Measurements from ENCODE around the gene C20orf204. TPM values are rescaled to one million over a fixed set of nuclear protein-coding genes. Genes with fewer than 3 reads are reported as not detected.

C20orf204 gene
- total RNA-seq, 2 experiments from 2014 or later = 6.1 to 6.4 TPM

- peaks cover 67% of the 10 kb centered on the region for H3K4me1 ChIP-seq (ENCODE audit: insufficient read depth, low read length)
- H3K27me3 Mint-ChIP-seq = no peaks in the 10 kb centered on the region
- DNase-seq (no peak), ATAC-seq (ENCODE audit: poor library complexity) (no peak)
- CTCF ChIA-PET = no interaction called here
- H3K27ac ChIP-seq (ENCODE audit: low read depth in 1 of 2, low read length in 2 of 2) = no peak overlapping the region
- no peaks in the 10 kb centered on the region for H3K9me3 Mint-ChIP-seq
- TF ChIP-seq, protein P1, sequence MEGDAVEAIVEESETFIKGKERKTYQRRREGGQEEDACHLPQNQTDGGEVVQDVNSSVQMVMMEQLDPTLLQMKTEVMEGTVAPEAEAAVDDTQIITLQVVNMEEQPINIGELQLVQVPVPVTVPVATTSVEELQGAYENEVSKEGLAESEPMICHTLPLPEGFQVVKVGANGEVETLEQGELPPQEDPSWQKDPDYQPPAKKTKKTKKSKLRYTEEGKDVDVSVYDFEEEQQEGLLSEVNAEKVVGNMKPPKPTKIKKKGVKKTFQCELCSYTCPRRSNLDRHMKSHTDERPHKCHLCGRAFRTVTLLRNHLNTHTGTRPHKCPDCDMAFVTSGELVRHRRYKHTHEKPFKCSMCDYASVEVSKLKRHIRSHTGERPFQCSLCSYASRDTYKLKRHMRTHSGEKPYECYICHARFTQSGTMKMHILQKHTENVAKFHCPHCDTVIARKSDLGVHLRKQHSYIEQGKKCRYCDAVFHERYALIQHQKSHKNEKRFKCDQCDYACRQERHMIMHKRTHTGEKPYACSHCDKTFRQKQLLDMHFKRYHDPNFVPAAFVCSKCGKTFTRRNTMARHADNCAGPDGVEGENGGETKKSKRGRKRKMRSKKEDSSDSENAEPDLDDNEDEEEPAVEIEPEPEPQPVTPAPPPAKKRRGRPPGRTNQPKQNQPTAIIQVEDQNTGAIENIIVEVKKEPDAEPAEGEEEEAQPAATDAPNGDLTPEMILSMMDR (IDR thresholded peaks at IDR 0.05) = no peak
- H3K36me3 Mint-ChIP-seq (ENCODE audit: low read depth) = no peaks in the 10 kb centered on the region
- peak overlapping the region; percentile 48 for H3K27ac Mint-ChIP-seq
- peak overlapping the region; percentile 85 for H3K4me3 Mint-ChIP-seq
- intact Hi-C loops (cut with DNase I, micrococcal nuclease) = loop anchor here in 1 of 2 experiments (5.0 to 10.0 kb wide), 2 partner anchors 357 to 409 kb away; partner anchors contain the start of genes ARFRP1, RTEL1, STMN3 and ZGPAT
- POLR2A ChIA-PET = interaction anchor here (0.6 to 1.1 kb wide), 5 partner anchors 13 to 199 kb away, joined by 3 to 6 read pairs (median 3); partner anchors contain the start of genes RGS19, SAMD10 and TPD52L2
- H3K36me3 ChIP-seq (ENCODE audit: insufficient read depth, low read length) = no peaks in the 10 kb centered on the region
- peaks cover 42% of the 10 kb centered on the region for H3K4me1 Mint-ChIP-seq (ENCODE audit: low read depth)
- H3K4me3 ChIP-seq (ENCODE audit: low read length) = peak overlapping the region; percentile 56
- no peaks in the 10 kb centered on the region for H3K27me3 ChIP-seq (ENCODE audit: control insufficient read depth in 1 of 2, insufficient read depth in 2 of 2, low read length in 2 of 2)
- H3K9me3 ChIP-seq (ENCODE audit: control insufficient read depth in 1 of 2, insufficient read depth in 1 of 2, low read length in 2 of 2) = no peaks in the 10 kb centered on the region
Observed at GRCh38 chr20:64064145-64064698, 28.2 kb downstream of the C20orf204 start.

GRCh38 chr20:64065062-64065973 lies 29.3 kb downstream of the C20orf204 start:
- H3K4me1 ChIP-seq (ENCODE audit: insufficient read depth, low read length) = peaks cover 77% of the 10 kb centered on the region

GRCh38 chr20:64065974-64066343 lies 30.0 kb downstream of the C20orf204 start:
- Mint-ChIP-seq H3K27ac (peak overlapping the region; percentile 88), H3K36me3 (ENCODE audit: low read depth) (no peaks in the 10 kb centered on the region), H3K27me3 (no peaks in the 10 kb centered on the region), H3K4me3 (peak overlapping the region; percentile 82), H3K4me1 (ENCODE audit: low read depth) (peaks cover 40% of the 10 kb centered on the region), H3K9me3 (no peaks in the 10 kb centered on the region)
- Histone ChIP-seq H3K36me3 (ENCODE audit: insufficient read depth, low read length) (no peaks in the 10 kb centered on the region), H3K9me3 (ENCODE audit: control insufficient read depth in 1 of 2, insufficient read depth in 1 of 2, low read length in 2 of 2) (no peaks in the 10 kb centered on the region), H3K4me1 (ENCODE audit: insufficient read depth, low read length) (peaks cover 82% of the 10 kb centered on the region), H3K4me3 (ENCODE audit: low read length) (no peak overlapping the region), H3K27ac (ENCODE audit: low read depth in 1 of 2, low read length in 2 of 2) (no peak overlapping the region), H3K27me3 (ENCODE audit: control insufficient read depth in 1 of 2, insufficient read depth in 2 of 2, low read length in 2 of 2) (no peaks in the 10 kb centered on the region)
- POLR2A ChIA-PET = interaction anchor here (1.9 to 2.5 kb wide), 3 partner anchors 11 to 18 kb away, joined by 4 to 13 read pairs (median 9); partner anchors contain the start of genes LKAAEAR1, OPRL1 and RGS19
- CTCF ChIA-PET = interaction anchor here (0.8 to 1.3 kb wide), 3 partner anchors 11 to 93 kb away, joined by 3 read pairs; no protein-coding TSS in a partner anchor
- peak in 10 of 14 experiments; percentile 31 to 85 (median 52) for DNase-seq
- ATAC-seq (ENCODE audit: poor library complexity) = peak; percentile 59
- TF ChIP-seq, protein P1 (IDR thresholded peaks at IDR 0.05) = no peak
- intact Hi-C loops (cut with DNase I, micrococcal nuclease) = loop anchor here in 1 of 2 experiments (10.0 kb wide), 1 partner anchor 411 kb away; the partner anchor contains the start of genes RTEL1 and STMN3

More at GRCh38 chr20:64065062-64065973, 29.3 kb downstream of the C20orf204 start:
- ATAC-seq (ENCODE audit: poor library complexity) = peak; percentile 18
- TF ChIP-seq, protein P1 (IDR thresholded peaks at IDR 0.05) = no peak
- peak in 5 of 14 experiments; percentile 26 to 55 (median 28) for DNase-seq
- POLR2A ChIA-PET = interaction anchor here (0.6 to 2.5 kb wide), 4 partner anchors 11 to 164 kb away, joined by 3 to 13 read pairs (median 6); partner anchors contain the start of genes LKAAEAR1, OPRL1 and RGS19
- Histone ChIP-seq H3K4me3 (ENCODE audit: low read length) (no peak overlapping the region), H3K9me3 (ENCODE audit: control insufficient read depth in 1 of 2, insufficient read depth in 1 of 2, low read length in 2 of 2) (no peaks in the 10 kb centered on the region), H3K36me3 (ENCODE audit: insufficient read depth, low read length) (no peaks in the 10 kb centered on the region), H3K27me3 (ENCODE audit: control insufficient read depth in 1 of 2, insufficient read depth in 2 of 2, low read length in 2 of 2) (no peaks in the 10 kb centered on the region), H3K27ac (ENCODE audit: low read depth in 1 of 2, low read length in 2 of 2) (no peak overlapping the region)
- Mint-ChIP-seq H3K36me3 (ENCODE audit: low read depth) (no peaks in the 10 kb centered on the region), H3K9me3 (no peaks in the 10 kb centered on the region), H3K4me3 (peak overlapping the region; percentile 82), H3K4me1 (ENCODE audit: low read depth) (peaks cover 40% of the 10 kb centered on the region), H3K27me3 (no peaks in the 10 kb centered on the region), H3K27ac (peak overlapping the region; percentile 88)
- CTCF ChIA-PET = interaction anchor here (0.8 to 1.3 kb wide), 3 partner anchors 11 to 92 kb away, joined by 3 read pairs; no protein-coding TSS in a partner anchor
- intact Hi-C loops (cut with DNase I, micrococcal nuclease) = loop anchor here in 1 of 2 experiments (10.0 kb wide), 1 partner anchor 411 kb away; the partner anchor contains the start of genes RTEL1 and STMN3
